ENCODE measurements around the gene PHF11. TPM values are rescaled to one million over a fixed set of nuclear protein-coding genes. Genes with fewer than 3 reads are reported as not detected.

PHF11 gene
- total and polyA plus RNA-seq, 2 donors (not counting 3 experiments of a cell fraction or from before 2014, with no cell fraction given), result 12.9 to 32.4 TPM

DNA sequence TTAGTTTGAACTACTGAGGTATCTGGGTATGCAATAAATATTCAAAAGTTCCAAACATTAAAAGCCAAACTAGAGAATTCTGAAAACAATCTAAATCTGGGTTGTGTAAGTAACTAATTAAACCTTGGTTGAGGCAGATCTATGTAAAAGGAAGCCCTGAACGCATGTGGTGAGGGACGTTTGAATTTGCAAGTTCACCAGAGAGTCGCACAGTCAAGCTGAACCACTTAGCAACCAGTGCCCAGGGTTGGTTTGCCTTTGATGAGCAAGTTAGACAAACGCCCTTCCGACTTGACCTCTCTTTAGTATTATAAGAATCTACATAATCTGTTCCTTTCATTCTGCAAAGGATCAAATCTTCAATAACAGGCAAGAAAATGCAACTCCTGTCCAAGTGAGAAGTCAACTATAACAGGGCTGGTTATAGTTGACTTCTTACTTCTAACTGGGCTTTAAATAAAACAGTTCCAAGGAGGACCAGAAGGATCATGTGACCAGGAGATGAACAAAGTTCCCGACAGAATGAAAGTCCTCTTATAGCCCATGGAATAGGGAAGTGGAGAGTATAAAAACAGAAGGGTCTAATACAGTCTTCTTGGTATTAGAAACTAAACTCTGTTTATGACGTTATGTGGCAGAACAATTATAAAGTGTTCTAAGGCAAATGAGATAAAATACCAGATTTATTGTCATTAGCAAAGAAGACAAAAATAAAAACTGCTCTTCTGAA, 40.6 kb downstream of the PHF11 start:
- H3K27ac ChIP-seq (ENCODE audit: insufficient read depth, low read depth, low read length), result no peak overlapping the region
- DNase-seq (ENCODE audit: low read depth, low spot score), result no peak
- peaks cover 0 to 5% of the 10 kb centered on the region in 2 experiments for H3K36me3 ChIP-seq (ENCODE audit: control insufficient read depth in 2 of 2, extremely low read depth in 1 of 2, insufficient read depth in 2 of 2, low read length in 2 of 2)
- no peak overlapping the region for H3K4me2 ChIP-seq (ENCODE audit: insufficient read depth, low read length)
- TF ChIP-seq, protein P1, sequence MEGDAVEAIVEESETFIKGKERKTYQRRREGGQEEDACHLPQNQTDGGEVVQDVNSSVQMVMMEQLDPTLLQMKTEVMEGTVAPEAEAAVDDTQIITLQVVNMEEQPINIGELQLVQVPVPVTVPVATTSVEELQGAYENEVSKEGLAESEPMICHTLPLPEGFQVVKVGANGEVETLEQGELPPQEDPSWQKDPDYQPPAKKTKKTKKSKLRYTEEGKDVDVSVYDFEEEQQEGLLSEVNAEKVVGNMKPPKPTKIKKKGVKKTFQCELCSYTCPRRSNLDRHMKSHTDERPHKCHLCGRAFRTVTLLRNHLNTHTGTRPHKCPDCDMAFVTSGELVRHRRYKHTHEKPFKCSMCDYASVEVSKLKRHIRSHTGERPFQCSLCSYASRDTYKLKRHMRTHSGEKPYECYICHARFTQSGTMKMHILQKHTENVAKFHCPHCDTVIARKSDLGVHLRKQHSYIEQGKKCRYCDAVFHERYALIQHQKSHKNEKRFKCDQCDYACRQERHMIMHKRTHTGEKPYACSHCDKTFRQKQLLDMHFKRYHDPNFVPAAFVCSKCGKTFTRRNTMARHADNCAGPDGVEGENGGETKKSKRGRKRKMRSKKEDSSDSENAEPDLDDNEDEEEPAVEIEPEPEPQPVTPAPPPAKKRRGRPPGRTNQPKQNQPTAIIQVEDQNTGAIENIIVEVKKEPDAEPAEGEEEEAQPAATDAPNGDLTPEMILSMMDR (IDR thresholded peaks at IDR 0.05; ENCODE audit: extremely low read depth in 1 of 2, insufficient read depth in 1 of 2, low read depth in 1 of 2, low read length in 2 of 2), result no peak
- TF ChIP-seq MYC (IDR thresholded peaks at IDR 0.05; ENCODE audit: low read depth, low read length) (no peak), POLR2AphosphoS5 (IDR thresholded peaks at IDR 0.05; ENCODE audit: insufficient read depth, low read depth, low read length) (no peak), FOS (IDR thresholded peaks at IDR 0.05; ENCODE audit: borderline replicate concordance, insufficient read depth, low read length) (no peak), EZH2 (IDR thresholded peaks at IDR 0.05; ENCODE audit: borderline replicate concordance, low read depth, low read length, severe bottlenecking) (no peak), GATA2 (IDR thresholded peaks at IDR 0.05; ENCODE audit: insufficient read depth, insufficient read length, low read depth, low read length) (no peak), POLR2A (IDR thresholded peaks at IDR 0.05; ENCODE audit: low read depth, low read length) (no peak), JUN (IDR thresholded peaks at IDR 0.05; ENCODE audit: borderline replicate concordance, insufficient read depth, insufficient read length, low read depth) (no peak)
- TF ChIP-seq, protein P2, sequence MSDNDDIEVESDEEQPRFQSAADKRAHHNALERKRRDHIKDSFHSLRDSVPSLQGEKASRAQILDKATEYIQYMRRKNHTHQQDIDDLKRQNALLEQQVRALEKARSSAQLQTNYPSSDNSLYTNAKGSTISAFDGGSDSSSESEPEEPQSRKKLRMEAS (IDR thresholded peaks at IDR 0.05; ENCODE audit: insufficient read depth, insufficient read length), result no peak
- H3K9ac ChIP-seq (replicated peaks; ENCODE audit: extremely low read depth, insufficient read depth, low read length), result no peak overlapping the region
- dilution Hi-C loops (cut with MboI; ENCODE audit: extremely low pct_ligation_motif_present, low sequenced_read_pairs), result no loop called here
- H3K9me1 ChIP-seq (replicated peaks; ENCODE audit: control insufficient read depth, extremely low read depth, insufficient read depth, low read length), result no peaks in the 10 kb centered on the region
- no TSS peak for BruUV-seq (replicated peaks)
- no peaks in the 10 kb centered on the region for H3K9me3 ChIP-seq (replicated peaks; ENCODE audit: control insufficient read depth, insufficient read depth, low read length)
- no peaks in the 10 kb centered on the region for H3K79me2 ChIP-seq (ENCODE audit: control insufficient read depth, insufficient read depth, low read length)
- POLR2A ChIA-PET, result no interaction called here
- H3K27me3 ChIP-seq (ENCODE audit: control insufficient read depth in 2 of 2, insufficient read depth in 2 of 2, low read length in 2 of 2), result no peaks in the 10 kb centered on the region
- no peak overlapping the region for H2AFZ ChIP-seq (ENCODE audit: low read depth, low read length)
- intact Hi-C loops (cut with micrococcal nuclease), result no loop called here
- H4K20me1 ChIP-seq (replicated peaks; ENCODE audit: control insufficient read depth, extremely low read depth, insufficient read depth, low read length), result no peaks in the 10 kb centered on the region
- CTCF ChIA-PET, result interaction anchor here (1.6 kb wide), 1 partner anchor 8 kb away, joined by 3 read pairs; no protein-coding TSS in a partner anchor
- H3K4me1 ChIP-seq (ENCODE audit: control insufficient read depth, extremely low read depth, insufficient read depth, low read length), result peaks cover 17% of the 10 kb centered on the region
- H3K4me3 ChIP-seq (replicated peaks in 1 of 3; ENCODE audit: insufficient read depth in 1 of 3, low read depth in 1 of 3, low read length in 3 of 3), result no peak overlapping the region
- no peak for FAIRE-seq

Measured in endothelial cell of umbilical vein (primary cell).